NCI-H2171 treated with DMSO at 0.1 percent for 48 hours (cell line): ENCODE measurements around the gene AGFG2.
A peak's percentile ranks its signal among the peaks of the same experiment; 100 is the strongest.
"Not testable (repeated sequence)": the region's sequence is repeated elsewhere in the genome, so short reads cannot be mapped to it uniquely, and the experiment has no call there.

ENCODE experiments used
- DNase-seq: peaks from one replicate; lab custom pipeline; 2025; lab: John Stamatoyannopoulos, UW

AGFG2 gene

DNA sequence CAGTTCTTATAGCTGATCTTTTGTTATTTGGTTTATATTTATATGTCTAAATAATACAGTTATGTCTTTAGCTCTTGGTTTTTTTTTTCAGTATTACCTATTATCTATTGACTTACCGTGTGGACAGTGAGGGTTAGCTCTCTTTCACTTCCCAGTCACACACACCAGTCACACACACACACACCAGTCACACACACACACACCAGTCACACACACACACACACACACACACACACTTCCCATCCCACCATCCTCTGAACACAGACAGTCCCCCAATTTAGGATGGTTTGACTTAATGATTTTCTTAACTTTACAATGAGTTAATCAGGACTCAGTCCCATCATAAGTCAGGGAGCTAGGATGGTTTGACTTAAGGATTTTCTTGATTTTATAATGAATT lies 18.9 kb upstream of the AGFG2 start:
- DNase-seq, result no peak

DNA sequence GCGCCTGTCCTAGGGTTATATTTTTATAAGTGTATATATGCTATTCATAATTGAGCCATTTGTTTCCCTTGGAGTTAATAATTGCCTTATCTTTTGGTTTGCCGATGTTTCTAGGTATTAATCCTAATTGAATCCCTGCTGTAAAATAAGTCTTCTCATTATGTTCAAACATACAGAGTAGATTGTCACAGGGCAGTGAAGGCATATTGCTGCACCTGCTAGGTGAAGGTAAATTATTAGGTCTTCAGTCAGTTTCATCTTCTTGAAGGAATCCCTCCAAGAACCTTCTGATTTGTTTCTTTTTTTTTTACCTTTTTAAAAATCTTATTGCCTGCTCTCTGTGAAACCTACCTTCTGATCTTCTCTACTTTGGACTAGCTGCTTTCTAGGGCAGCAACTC lies 17.9 kb upstream of the AGFG2 start:
- DNase-seq, result no peak

DNA sequence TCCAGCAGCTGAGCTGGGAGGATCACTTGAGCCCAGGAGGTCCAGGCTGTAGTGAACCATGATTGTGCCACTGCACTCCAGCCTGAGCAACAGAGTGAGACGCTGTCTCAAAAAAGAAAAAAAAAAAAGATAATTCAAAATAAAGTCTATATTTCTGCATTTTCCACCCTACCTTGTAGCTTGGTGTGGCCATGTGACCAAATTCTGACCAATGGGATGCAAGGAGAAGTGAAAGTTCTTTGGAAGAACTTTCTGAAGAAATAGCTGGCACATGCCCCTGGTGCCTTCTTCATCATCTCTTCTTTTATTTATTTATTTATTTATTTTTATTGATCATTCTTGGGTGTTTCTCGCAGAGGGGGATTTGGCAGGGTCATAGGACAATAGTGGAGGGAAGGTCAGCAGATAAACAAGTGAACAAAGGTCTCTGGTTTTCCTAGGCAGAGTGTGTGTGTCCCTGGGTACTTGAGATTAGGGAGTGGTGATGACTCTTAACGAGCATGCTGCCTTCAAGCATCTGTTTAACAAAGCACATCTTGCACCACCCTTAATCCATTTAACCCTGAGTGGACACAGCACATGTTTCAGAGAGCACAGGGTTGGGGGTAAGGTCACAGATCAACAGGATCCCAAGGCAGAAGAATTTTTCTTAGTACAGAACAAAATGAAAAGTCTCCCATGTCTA lies 17.0 kb upstream of the AGFG2 start:
- DNase-seq, result not testable (repeated sequence)

DNA sequence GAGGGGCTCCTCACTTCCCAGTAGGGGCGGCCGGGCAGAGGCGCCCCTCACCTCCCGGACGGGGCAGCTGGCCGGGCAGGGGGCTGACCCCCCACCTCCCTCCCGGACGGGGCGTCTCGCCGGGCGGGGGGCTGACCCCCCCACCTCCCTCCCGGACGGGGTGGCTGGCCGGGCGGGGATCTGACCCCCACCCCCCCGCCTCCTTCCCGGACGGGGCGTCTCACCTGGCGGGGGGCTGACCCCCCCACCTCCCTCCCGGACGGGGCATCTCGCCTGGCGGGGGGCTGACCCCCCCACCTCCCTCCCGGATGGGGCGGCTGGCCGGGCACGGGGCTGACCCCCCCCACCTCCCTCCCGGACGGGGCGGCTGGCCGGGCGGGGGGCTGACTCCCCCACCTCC lies 15.8 kb upstream of the AGFG2 start:
- DNase-seq, result not testable (repeated sequence)

DNA sequence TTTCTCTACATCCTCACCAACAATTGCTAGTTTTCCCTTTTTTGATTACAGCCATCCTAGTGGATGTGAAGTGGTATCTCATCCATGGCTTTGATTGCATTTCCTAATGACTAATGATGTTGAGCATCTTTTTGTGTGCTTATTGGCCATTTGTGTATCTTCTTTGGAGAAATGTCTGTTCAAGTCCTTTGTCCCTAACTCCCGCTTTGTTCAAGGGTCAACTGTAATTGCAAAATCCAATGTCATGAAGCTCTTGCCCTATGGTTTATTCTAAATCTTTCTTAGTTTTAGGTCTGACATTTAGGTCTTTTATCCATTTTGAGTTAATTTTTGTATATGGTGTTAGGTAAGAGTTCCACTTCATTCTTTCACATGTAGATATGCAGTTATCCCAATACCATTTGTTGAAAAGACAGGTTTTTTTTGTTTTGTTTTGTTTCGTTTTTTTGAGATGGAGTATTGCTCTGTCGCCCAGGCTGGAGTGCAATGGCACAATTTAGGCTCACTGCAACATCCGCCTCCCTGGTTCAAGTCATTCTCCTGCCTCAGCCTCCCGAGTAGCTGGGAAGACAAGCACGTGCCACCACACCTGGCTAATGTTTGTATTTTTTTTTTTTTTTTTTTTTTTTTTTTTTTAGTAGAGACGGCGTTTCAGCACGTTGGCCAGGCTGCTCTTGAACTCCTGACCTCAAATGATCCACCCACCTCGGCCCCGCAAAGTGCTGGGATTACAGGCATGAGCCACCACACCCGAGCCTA lies 10.7 kb upstream of the AGFG2 start:
- not testable (repeated sequence) for DNase-seq

DNA sequence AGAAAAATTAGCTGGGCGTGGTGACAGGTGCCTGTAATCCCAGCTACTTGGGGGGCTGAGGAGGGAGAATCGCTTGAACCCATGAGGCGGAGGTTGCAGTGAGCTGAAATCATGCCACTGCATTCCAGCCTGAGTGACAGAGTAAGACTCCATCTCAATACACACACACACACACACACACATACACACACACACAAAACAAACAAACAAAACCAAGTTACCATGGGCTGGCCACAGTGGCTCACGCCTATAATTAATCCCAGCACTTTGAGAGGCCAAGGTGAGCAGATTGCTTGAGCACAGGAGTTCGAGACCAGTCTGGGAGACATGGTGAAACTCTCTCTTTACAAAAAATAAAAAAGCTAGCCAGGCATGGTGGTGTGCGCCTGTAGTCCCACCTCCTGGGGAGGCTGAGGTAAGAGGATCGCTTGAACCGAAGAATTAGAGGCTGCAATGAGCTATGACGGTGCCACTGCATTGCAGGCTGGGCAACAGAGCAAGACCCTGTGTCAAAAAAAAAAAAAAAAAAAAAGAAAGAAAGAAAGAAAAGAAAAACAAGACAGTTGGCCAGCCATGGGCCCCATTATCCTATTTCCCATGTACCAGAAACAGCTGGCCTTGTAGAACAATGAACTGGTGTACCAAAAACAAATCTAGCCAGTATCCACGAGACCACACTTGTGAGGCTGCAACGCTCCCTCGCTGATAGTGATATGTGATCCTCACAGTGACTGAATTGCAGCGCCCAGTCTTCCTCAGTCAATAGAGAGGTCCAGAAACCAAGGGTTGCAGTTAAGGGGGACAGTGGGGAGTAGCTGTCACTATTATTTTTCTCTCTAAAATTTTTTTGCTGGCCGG lies 6.6 kb upstream of the AGFG2 start:
- DNase-seq, result no peak

DNA sequence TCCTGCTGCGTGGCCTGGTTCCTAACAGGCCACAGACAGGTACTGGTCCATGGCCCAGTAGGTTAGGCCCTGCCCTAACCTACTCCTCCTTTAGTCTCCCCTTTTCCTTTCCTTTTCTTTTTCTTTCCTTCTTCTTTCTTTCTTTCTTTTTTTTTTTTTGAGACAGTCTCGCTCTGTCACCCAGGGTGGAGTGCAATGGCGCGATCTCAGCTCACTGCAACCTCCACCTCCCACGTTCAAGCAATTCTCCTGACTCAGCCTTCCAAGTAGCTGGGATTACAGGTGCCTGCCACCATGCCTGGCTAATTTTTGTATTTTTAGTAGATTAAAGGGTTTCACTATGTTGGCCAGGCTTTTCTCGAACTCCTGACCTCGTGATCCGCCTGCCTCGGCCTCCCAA lies 3.0 kb upstream of the AGFG2 start:
- DNase-seq, result not testable (repeated sequence)

DNA sequence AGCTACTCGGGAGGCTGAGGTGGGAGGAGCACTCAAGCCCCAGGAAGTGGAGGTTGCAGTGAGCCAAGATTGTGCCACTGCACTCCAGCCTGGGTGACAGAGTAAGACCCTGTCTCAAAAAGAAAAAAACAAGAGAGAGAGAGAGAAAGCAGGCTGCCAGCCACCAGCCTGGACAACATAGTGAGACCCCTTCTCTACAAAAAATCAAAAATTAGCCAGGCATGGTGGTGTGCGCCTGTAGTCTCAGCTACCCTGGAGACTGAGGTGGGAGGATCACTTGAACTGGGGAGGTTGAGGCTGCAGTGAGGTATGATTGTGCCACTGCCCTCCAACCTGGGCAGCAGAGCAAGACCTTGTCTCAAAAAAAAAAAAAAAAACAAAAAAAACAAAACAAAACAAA lies 2.3 kb upstream of the AGFG2 start:
- DNase-seq, result not testable (repeated sequence)

DNA sequence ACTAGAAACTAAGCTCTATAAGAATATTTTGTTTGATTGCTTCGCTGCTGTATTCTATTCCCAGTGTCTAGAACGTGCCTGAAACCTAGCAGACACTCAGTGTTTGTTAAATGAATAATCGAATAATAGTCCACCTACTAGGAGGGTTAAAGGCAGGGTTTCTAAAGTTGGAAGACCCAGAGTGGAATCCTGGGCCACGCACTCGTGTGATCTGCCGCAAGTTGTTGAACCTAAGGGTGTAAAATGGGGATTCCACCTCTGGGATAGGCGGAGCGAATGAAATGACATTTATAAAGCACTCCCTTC lies 702 bp upstream of the AGFG2 start:
- DNase-seq, result no peak

DNA sequence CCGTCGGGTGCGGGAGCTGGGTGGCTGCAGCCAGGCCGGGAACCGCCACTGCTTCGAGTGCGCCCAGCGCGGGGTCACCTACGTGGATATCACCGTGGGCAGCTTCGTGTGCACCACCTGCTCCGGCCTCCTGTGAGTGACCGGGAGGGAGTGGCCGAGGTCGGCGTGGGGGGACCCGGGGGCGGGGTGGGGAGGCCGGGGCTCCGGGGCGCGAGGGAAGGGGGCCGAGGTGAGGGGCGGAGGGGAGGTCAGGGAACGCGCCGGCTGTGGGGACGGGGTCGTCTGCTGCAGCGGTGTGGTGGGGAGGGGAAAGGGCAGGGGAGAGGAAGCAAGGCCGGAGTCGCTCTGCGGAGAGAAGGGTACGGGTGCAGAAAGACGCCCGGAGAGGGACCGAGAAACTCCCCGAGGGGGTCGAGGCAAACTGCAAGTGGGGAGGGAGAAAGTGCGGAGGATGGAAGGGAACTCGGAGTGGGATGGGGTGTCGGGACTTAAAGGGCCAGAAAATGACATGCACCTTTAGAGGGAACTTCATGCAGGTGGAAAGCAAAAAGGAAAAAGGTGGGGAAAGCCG lies 518 bp downstream of the AGFG2 start:
- DNase-seq, result no peak

DNA sequence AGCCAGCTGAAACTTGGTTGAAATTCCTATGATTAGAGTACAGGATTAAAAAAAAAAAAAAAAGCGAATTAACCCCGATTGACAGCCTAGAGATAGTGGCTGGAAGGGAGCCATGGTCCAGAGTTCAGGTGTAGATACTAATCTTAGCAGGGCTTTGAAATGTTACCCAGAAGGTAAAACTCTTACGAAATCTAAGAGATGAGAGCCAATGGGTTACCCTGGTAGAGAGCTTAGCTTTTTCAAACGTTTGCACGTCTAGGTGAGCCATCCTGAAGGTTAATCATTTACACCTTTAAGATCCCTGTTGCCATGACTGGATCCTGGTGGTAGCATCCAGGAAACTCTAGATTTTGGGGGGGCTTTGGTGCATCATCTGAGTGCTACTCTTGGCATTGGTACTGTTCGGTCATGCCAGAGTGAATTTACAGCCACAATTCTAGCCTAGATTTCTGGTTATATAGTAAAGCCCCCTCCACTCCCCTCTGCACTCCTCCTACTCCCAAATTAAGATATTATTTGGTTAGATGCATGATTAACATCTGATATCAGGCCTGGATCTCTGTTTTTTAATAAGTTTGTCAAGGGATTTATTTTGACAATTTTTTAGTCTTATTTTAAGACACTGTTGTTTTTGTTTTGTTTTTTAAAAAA lies 1.2 kb downstream of the AGFG2 start:
- DNase-seq, result peak; percentile 39

DNA sequence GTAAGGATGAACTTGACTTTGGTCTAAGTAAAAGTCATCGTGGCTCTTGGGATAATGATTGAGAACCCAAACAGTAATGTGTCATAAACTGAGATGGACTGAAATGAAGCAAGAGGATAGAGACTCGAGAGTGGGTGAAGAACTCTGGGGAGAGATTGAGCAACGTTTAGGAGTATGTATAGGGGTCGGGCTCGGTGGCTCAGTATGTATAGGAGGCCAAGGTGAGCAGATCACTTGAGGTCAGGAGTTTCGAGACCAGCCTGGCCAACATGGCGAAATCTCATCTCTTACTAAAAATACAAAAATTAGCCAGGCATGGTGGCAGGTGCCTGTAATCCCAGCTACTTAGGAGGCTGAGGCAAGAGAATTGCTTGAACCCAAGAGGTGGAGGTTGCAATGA lies 2.3 kb downstream of the AGFG2 start:
- DNase-seq, result not testable (repeated sequence)

DNA sequence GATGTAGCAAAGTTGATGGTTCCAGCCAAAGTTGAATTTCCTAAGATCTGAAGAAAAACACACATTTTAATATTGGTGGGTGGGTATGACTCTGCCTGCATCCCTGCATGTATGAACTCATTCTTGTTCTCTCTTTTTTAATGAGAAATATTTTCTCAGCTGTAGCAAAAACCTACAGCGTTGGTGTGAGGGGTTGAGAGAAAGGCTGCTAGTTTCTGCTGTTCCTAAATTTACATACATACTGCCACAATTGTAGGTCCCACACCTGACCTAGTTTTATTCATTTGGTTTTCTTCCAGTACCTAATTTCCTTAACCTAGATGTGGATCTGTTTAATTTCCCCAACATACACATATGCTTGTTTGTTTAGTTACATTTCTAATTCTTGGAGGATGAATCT lies 4.6 kb downstream of the AGFG2 start:
- no peak for DNase-seq

DNA sequence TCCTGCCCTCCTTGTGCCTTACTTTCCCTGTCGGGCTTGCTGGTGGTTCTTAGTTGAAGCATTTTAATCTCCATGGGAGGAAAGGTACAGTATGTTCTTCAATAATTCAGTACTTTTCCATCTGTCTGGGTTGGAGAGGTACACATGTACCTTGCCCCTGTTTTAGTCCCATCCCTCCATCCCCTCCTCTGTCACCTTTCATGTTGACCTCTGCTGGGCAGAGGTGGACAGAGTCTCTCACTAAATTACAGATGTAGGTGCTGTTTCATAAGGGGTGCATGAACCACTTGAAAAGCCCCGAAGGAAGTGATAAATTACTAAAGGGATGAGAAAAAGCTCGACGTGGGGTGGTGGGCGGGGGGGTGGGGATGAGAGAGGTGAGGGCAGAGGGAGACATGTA lies 5.4 kb downstream of the AGFG2 start:
- DNase-seq, result no peak

DNA sequence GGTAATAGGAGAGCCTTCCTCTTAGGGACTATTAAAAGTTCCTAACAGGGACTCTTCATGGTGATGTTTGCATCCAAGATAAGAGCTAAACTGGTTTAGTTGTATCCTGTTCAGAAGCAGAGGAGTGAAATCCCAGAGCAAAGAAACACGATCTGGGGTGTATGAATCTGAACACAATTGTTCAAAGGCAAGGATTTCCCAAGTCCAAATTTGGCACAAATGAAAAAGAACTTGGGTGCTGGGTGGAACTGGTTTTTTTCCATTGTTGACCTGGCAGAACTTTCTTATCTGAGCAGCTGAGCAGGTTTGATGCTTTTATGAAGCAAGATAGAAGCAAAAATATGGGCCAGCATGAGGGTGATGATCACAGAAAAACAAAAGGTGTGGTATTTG lies 6.0 kb downstream of the AGFG2 start:
- DNase-seq, result peak; percentile 41

DNA sequence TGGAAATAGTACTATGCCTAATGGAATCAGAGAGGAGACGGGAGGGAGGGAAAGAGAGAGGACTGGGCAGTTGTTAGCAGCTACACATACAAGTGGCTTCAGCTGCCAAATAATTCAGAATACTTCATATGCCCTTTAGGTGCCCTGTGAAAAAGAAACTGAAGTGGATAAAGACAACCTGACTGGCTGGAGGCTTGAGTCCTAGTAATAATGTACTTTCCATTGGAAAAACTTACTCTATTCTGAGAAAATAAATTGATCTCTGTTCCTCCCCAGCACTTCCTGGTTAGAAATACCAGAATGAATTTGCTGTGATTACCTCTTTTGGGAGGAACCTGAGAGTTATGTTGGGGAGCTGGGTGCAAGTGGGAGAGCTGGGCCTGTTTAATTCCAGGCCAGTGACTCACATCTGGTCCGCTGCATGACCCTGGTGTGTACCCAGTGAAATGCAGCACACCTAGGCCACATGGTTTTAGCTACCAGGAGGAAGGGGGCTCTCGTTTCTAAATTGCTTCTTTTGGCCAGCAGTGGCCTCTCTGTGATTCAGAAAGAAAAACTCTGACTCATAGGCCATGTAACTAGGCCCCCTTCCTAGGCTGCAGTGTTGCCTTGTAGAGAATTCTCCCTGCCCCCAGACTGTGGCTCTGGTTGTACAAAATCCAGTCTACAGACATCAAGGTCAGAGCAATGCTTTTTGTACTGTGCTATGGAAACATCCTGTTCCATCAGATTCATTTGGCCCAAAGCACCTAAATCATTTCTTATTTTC lies 6.5 kb downstream of the AGFG2 start:
- peak; percentile 32 for DNase-seq

DNA sequence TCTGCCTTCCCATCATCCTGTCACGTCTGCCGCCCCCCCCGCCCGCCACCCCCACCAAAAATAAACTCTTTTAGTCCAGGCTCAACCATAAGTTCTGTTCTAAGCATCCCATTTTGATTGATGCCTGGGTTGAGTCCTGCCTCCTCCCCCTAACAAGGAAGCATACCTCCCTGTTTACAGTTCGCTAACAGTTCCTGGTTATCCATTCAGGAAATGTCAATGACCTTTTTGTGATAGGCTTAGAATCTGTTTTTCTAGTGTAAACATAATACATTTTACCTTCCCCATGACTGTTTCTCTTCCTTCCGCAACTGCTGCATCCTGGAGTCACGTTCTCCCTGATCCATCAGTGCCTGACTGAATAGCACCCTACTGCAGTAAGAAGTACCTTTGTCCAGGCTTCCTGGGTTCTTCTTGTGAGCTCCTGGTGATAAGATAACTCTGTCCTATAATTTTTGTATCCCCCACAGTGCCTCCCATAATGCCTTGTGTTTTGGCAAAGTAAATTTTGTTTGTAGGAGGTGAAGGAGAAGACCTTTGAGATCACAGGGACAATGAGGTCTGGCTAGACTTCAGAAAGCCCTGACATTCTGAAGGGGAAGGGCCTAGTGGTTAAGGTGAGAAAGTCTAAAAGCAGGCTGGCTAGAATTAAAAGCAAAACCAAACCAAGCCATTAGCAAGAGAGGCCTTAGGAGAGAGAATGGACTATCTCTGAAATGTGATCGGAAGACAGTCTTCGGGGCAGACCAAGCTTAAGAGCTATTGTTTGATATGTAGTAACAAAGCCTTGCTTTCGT lies 7.3 kb downstream of the AGFG2 start:
- DNase-seq, result no peak

DNA sequence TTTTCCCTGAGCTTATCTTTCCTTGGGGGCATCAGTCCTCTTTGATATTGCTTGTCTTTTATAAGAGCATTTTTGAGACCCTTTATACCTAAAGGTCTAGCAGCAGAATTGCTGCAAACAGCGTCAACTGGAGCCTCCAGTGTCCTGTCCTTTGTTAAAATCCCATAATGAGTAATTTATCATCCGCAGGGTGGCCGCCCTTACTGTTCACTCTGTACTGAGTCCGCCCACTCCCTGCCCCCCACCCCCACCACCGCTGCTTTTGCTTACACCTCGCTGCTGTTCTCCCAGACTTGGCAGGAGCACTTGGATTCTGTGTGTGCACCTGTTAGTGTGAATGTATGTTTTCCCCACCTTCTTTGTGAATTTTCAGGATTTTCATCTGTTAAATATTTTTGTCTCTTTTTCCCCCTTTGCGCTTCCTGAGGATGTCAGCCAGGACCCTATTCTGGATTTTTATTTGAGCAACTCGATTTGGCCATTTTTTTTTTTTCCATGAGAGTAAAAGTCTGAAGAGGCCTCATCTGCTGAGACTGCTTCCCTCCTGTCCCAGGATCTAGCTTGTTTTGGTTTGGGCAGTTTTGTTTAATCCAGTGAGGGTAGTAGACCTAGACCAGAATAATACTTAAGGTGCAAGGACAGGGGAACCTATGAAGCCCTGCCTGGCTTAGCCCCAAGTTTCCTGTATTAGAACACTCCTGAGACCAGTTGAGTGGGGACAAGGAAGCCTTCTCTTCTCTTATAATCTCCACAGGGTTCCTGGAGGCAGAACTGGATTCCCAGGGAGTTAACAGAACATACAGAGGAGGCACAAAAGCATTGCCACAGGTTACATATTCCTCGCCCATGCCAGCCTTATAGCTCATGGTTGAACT lies 8.2 kb downstream of the AGFG2 start:
- DNase-seq, result no peak

DNA sequence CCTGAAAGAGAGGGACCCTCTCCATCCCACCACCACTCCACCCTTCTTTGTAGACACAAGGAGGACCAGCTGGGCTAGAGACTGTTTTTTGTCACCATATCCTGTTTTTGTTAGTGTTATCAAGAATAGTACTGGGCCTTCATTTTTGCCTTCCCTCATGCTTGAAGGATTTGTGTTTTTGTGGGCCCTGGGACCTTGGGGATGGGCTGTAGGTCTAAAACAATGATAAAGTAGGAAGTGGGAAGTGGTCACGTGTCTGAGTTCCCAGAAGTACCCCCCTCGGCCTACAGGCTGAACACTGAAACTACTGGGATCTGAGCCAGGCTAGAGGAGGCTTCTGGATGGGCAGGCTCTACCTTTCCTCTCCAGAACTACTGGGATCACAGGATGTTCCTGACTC lies 8.9 kb downstream of the AGFG2 start:
- DNase-seq, result no peak

DNA sequence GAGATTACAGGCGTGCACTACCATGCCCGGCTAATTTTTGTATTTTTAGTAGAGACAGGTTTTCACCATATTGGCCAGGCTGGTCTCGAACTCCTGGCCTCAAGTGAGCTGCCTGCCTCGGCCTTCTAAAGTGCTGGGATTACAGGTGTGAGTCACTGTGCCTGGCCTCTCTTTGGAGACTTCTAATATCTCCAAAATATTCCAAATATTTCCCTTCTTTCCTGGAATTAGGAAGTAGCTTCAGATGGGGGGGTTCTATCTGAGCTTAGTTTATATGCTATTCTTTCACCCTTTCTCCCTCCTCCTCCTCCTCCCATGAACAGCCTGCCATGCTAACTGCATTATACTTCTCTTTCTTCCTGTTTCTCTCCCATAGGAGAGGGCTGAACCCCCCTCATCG lies 9.4 kb downstream of the AGFG2 start:
- DNase-seq, result not testable (repeated sequence)
